CD4-positive, alpha-beta T cell treated with Interleukin-1 beta for 1 hour (primary cell): ENCODE results near the gene ATP13A2.

Source experiments
- DNase-seq, 2 donors: peaks; one replicate each; pipeline ENCODE4 v3.0.0-alpha.2; 2020 to 2022

The ATP13A2 gene

GRCh38 chr1:17011439-17012307, at the start of gene ATP13A2:
ATP13A2 (minus strand) TSS chr1:17011928; CDS start chr1:17011738, 190 bp downstream.
- DNase-seq = peak; percentile 84 to 85

- no peak for DNase-seq
Measured at GRCh38 chr1:17061486-17061885, 49.8 kb upstream of the ATP13A2 start.

- DNase-seq = no peak
Measured at GRCh38 chr1:17060306-17060749, 48.6 kb upstream of the ATP13A2 start.

GRCh38 chr1:17059391-17060305, 47.9 kb upstream of the ATP13A2 start:
- peak; percentile 36 to 65 for DNase-seq

GRCh38 chr1:17056551-17056950, 44.8 kb upstream of the ATP13A2 start:
- no peak for DNase-seq

GRCh38 chr1:17055801-17056200, 44.1 kb upstream of the ATP13A2 start:
- no peak for DNase-seq

GRCh38 chr1:17053685-17054410, 42.1 kb upstream of the ATP13A2 start, which contains the start of gene SDHB:
SDHB (minus strand) TSS chr1:17054032; CDS start chr1:17054019, 13 bp downstream.
- DNase-seq = peak; percentile 98 to 99

GRCh38 chr1:17053086-17053684, 41.5 kb upstream of the ATP13A2 start:
- DNase-seq = no peak

- no peak for DNase-seq
Measured at GRCh38 chr1:17052641-17053040, 40.9 kb upstream of the ATP13A2 start.

GRCh38 chr1:17052038-17052437, 40.3 kb upstream of the ATP13A2 start:
- no peak for DNase-seq

- DNase-seq = no peak
Measured at GRCh38 chr1:17047924-17048323, 36.2 kb upstream of the ATP13A2 start.

- DNase-seq = no peak
Measured at GRCh38 chr1:17046334-17046657, 34.6 kb upstream of the ATP13A2 start.

- DNase-seq = peak in 1 of 2 donors; percentile 45
Measured at GRCh38 chr1:17045634-17046333, 34.1 kb upstream of the ATP13A2 start.

GRCh38 chr1:17045150-17045549, 33.4 kb upstream of the ATP13A2 start:
- peak in 1 of 2 donors; percentile 27 for DNase-seq

GRCh38 chr1:17043676-17044075, 31.9 kb upstream of the ATP13A2 start:
- DNase-seq = no peak

GRCh38 chr1:17040135-17040534, 28.4 kb upstream of the ATP13A2 start:
- no peak for DNase-seq

GRCh38 chr1:17039522-17039921, 27.8 kb upstream of the ATP13A2 start:
- DNase-seq = no peak

GRCh38 chr1:17033481-17033880, 21.8 kb upstream of the ATP13A2 start:
- no peak for DNase-seq

- DNase-seq = no peak
Measured at GRCh38 chr1:17032741-17033140, 21.0 kb upstream of the ATP13A2 start.

GRCh38 chr1:17031436-17031835, 19.7 kb upstream of the ATP13A2 start:
- DNase-seq = no peak

GRCh38 chr1:17030206-17030605, 18.5 kb upstream of the ATP13A2 start:
- DNase-seq = no peak
